Endothelial cell of umbilical vein (primary cell): ENCODE results near the gene PIK3R1. TPM values are rescaled to one million over a fixed set of nuclear protein-coding genes. Genes with fewer than 3 reads are reported as not detected.

Source experiments
- BruUV-seq: library from RNA; stranded (reverse); fragments of 400-500 nt; replicated peaks from 2 replicates; lab custom pipeline; 2021; lab: Mats Ljungman, UMichigan
- CTCF ChIA-PET: fragments of 300-600, 350-600 bp; sonication (Branson Sonifier 250); formaldehyde crosslinking; loops from one replicate; lab custom pipeline; 2021; ENCODE audit warnings: antibody characterized with exemption, inconsistent platforms; lab: Charles Lee
- POLR2A ChIA-PET: fragments of 300-600, 350-600 bp; sonication (Branson Sonifier 250); formaldehyde crosslinking; loops from one replicate; lab custom pipeline; 2021; ENCODE audit warnings: antibody characterized with exemption, inconsistent platforms; lab: Charles Lee
- DNase-seq: peaks from one replicate; pipeline ENCODE4 v3.0.0-alpha.2; 2011; ENCODE audit warnings: low read depth, low spot score
- FAIRE-seq: peaks from 2 replicates; lab custom pipeline; 2011; peaks lifted over from hg19 to GRCh38; lab: Jason Lieb, UNC
- H2AFZ ChIP-seq: 2 replicates; pipeline ENCODE4 v1.6.0; 2012; ENCODE audit warnings: low read depth, low read length, control low read depth, inconsistent platforms
- H3K27ac ChIP-seq: 2 replicates; pipeline ENCODE4 v1.5.1; 2011; ENCODE audit warnings: low read depth, mild to moderate bottlenecking, control low read depth, low read length, moderate library complexity; ENCODE audit not compliant: insufficient read depth
- H3K27me3 ChIP-seq, 2 experiments: 2 replicates each; pipeline versions ENCODE4 v1.6.0 to v1.6.1; 2011; ENCODE audit warnings: low read length in 2 of 2, mixed read lengths in 1 of 2; ENCODE audit not compliant: control insufficient read depth in 2 of 2, insufficient read depth in 2 of 2
- H3K36me3 ChIP-seq, 2 experiments: 2 replicates in 1 of 2; 3 replicates in 1 of 2; pipeline ENCODE4 v1.5.1; 2011; ENCODE audit warnings: low read length in 2 of 2, mild to moderate bottlenecking in 1 of 2, moderate library complexity in 1 of 2; ENCODE audit not compliant: control insufficient read depth in 2 of 2, insufficient read depth in 2 of 2; ENCODE audit errors: extremely low read depth in 1 of 2
- H3K4me1 ChIP-seq: 3 replicates; pipeline ENCODE4 v1.5.1; 2011; ENCODE audit warnings: mild to moderate bottlenecking, low read length; ENCODE audit not compliant: control insufficient read depth, insufficient read depth; ENCODE audit errors: extremely low read depth
- H3K4me2 ChIP-seq: 2 replicates; pipeline ENCODE4 v1.6.1; 2011; ENCODE audit warnings: low read length, control low read depth, mixed read lengths; ENCODE audit not compliant: insufficient read depth
- H3K4me3 ChIP-seq, 3 experiments: fragments of 200-600 bp in 1 of 3; sonication (generic), shearing (Covaris generic) in 1 of 3; replicated peaks in 1 of 3; 2 replicates each; pipeline ENCODE4 v1.5.1; 2011 to 2016; ENCODE audit warnings: control low read depth in 3 of 3, low read length in 3 of 3, mild to moderate bottlenecking in 2 of 3, inconsistent platforms in 1 of 3, low read depth in 1 of 3, moderate library complexity in 1 of 3; ENCODE audit not compliant: insufficient read depth in 1 of 3
- H3K79me2 ChIP-seq: 2 replicates; pipeline ENCODE4 v1.6.0; 2012; ENCODE audit warnings: low read length, inconsistent platforms; ENCODE audit not compliant: control insufficient read depth, insufficient read depth
- H3K9ac ChIP-seq: replicated peaks from 2 replicates; pipeline ENCODE3; 2011; ENCODE audit warnings: low read length, control low read depth; ENCODE audit not compliant: insufficient read depth; ENCODE audit errors: extremely low read depth
- H3K9me1 ChIP-seq: replicated peaks from 3 replicates; pipeline ENCODE4 v1.6.0; 2011; ENCODE audit warnings: mild to moderate bottlenecking, low read length; ENCODE audit not compliant: control insufficient read depth, insufficient read depth; ENCODE audit errors: extremely low read depth
- H3K9me3 ChIP-seq: replicated peaks from 2 replicates; pipeline ENCODE4 v1.5.1; 2012; ENCODE audit warnings: low read length, inconsistent platforms; ENCODE audit not compliant: control insufficient read depth, insufficient read depth
- H4K20me1 ChIP-seq: replicated peaks from 2 replicates; pipeline ENCODE3; 2011; ENCODE audit warnings: mild to moderate bottlenecking, low read length; ENCODE audit not compliant: control insufficient read depth, insufficient read depth; ENCODE audit errors: extremely low read depth
- CTCF ChIP-seq, 2 donors: IDR thresholded peaks; 1 replicate in 1 of 2; 2 replicates in 1 of 2; pipeline ENCODE4 v1.5.1; 2011; ENCODE audit warnings: low read length in 2 of 2, mild to moderate bottlenecking in 2 of 2, moderate library complexity in 2 of 2, control low read depth in 1 of 2, inconsistent platforms in 1 of 2, low read depth in 1 of 2; ENCODE audit not compliant: insufficient read depth in 1 of 2; ENCODE audit errors: extremely low read depth in 1 of 2
- EZH2 ChIP-seq: IDR thresholded peaks from 2 replicates; pipeline ENCODE4 v1.6.1; 2012; ENCODE audit warnings: borderline replicate concordance, low read depth, mild to moderate bottlenecking, moderate library complexity, low read length, inconsistent platforms; ENCODE audit not compliant: severe bottlenecking
- GATA2 ChIP-seq: IDR thresholded peaks from 2 replicates; pipeline ENCODE4 v1.7.0; 2011; ENCODE audit warnings: low read depth, mild to moderate bottlenecking, moderate library complexity, mixed read lengths, low read length; ENCODE audit not compliant: insufficient read length, insufficient read depth
- JUN ChIP-seq: IDR thresholded peaks from 2 replicates; pipeline ENCODE4 v1.6.1; 2011; ENCODE audit warnings: borderline replicate concordance, low read depth; ENCODE audit not compliant: insufficient read length, insufficient read depth
- MAX ChIP-seq: IDR thresholded peaks from 2 replicates; pipeline ENCODE4 v1.6.1; 2011; ENCODE audit not compliant: insufficient read depth, insufficient read length
- MYC ChIP-seq: IDR thresholded peaks from one replicate; pipeline ENCODE4 v1.6.1; 2011; ENCODE audit warnings: mild to moderate bottlenecking, low read depth, low read length
- POLR2AphosphoS5 ChIP-seq: IDR thresholded peaks from 2 replicates; pipeline ENCODE4 v1.6.1; 2012; ENCODE audit warnings: low read depth, mild to moderate bottlenecking, control low read depth, low read length, moderate library complexity; ENCODE audit not compliant: insufficient read depth
- dilution Hi-C: fragments of 300-500 bp; cut with MboI; formaldehyde crosslinking; loops from one replicate; pipeline ENCODE4 v1.15.0; 2019; ENCODE audit warnings: low sequenced_read_pairs; ENCODE audit not compliant: extremely low pct_ligation_motif_present
- intact Hi-C: fragments of 100-400 bp; cut with micrococcal nuclease; formaldehyde crosslinking; loops from one replicate; pipeline ENCODE4 v1.10.0; 2022
- polyA plus RNA-seq, 4 experiments: library from polyadenylated mRNA; depleted of rRNA in 3 of 4; stranded (reverse) in 3 of 4; unstranded in 1 of 4; fragments of >200 nt; gene quantifications; 2 replicates each; pipeline versions ENCODE4 v1.2.1 to v1.2.3, GENCODE V29; 2011 to 2012; ENCODE audit warnings: missing spikeins in 1 of 4
- total RNA-seq: library from RNA; stranded (reverse); gene quantifications from 2 replicates; pipeline ENCODE4 v1.2.3, GENCODE V29; 2021

The PIK3R1 gene
- total and polyA plus RNA-seq, 2 donors (not counting 3 experiments of a cell fraction or from before 2014, with no cell fraction given), result 2.8 to 30.0 TPM

GRCh38 chr5:68266457-68266856, 50.9 kb downstream of the PIK3R1 start:
- no peak overlapping the region for H3K27ac ChIP-seq
- dilution Hi-C loops, result loop anchor here (25.0 kb wide), 1 partner anchor 1104 kb away; no protein-coding TSS in a partner anchor

More at GRCh38 chr5:68266457-68266856, 50.9 kb downstream of the PIK3R1 start:
- H3K4me2 ChIP-seq, result no peak overlapping the region
- H2AFZ ChIP-seq, result no peak overlapping the region
- FAIRE-seq, result no peak
- ChIA-PET POLR2A (no interaction called here), CTCF (interaction anchor here (2.1 kb wide), 1 partner anchor 13 kb away, joined by 9 read pairs; no protein-coding TSS in a partner anchor)
- no peak overlapping the region for H3K4me3 ChIP-seq
- DNase-seq, result no peak
- TF ChIP-seq CTCF (IDR thresholded peaks at IDR 0.05; ENCODE audit: extremely low read depth in 1 of 2, insufficient read depth in 1 of 2, low read depth in 1 of 2, low read length in 2 of 2) (no peak), MYC (no peak), EZH2 (no peak), MAX (no peak), GATA2 (no peak), POLR2AphosphoS5 (no peak), JUN (no peak)
- BruUV-seq, result no TSS peak
- no peaks in the 10 kb centered on the region for H3K9me1 ChIP-seq
- peaks cover 3% of the 10 kb centered on the region for H4K20me1 ChIP-seq
- peaks cover 15% of the 10 kb centered on the region for H3K79me2 ChIP-seq
- no peaks in the 10 kb centered on the region for H3K36me3 ChIP-seq
- intact Hi-C loops, result no loop called here
- no peaks in the 10 kb centered on the region for H3K9me3 ChIP-seq
- no peaks in the 10 kb centered on the region for H3K27me3 ChIP-seq
- H3K9ac ChIP-seq, result no peak overlapping the region
- peaks cover 3% of the 10 kb centered on the region for H3K4me1 ChIP-seq
